NT2/D1 (cell line): ENCODE results near the gene MGAT4B.

ENCODE experiments used
- SUZ12 ChIP-seq: IDR thresholded peaks from 2 replicates; pipeline ENCODE4 v1.6.1; 2011; ENCODE audit not compliant: insufficient read length, insufficient read depth; ENCODE audit errors: extremely low read depth
- YY1 ChIP-seq: IDR thresholded peaks from 2 replicates; pipeline ENCODE4 v1.6.1; 2011; ENCODE audit not compliant: insufficient read length, insufficient read depth
- ZNF274 ChIP-seq: IDR thresholded peaks from 2 replicates; pipeline ENCODE4 v1.6.1; 2011; ENCODE audit warnings: mild to moderate bottlenecking, low read depth, low read length

GRCh38 chr5:179802950-179803562, 3.6 kb downstream of the MGAT4B start:
- TF ChIP-seq SUZ12 (no peak), YY1 (no peak), ZNF274 (no peak)
